ENCODE measurements around the gene C3orf80.

GRCh38 chr3:160193644-160194192 lies 31.5 kb upstream of the C3orf80 start:
- no peak for TF ChIP-seq CTCF (IDR thresholded peaks at IDR 0.05)
- TF ChIP-seq POLR2A (IDR thresholded peaks at IDR 0.05) = no peak

Measured in esophagus squamous epithelium (tissue), 4 donors.